ENCODE measurements around the gene TLE3. TPM values are rescaled to one million over a fixed set of nuclear protein-coding genes. Genes with fewer than 3 reads are reported as not detected.

Gene TLE3
- polyA plus RNA-seq, 1 donor: 32.5 TPM

- no peak for DNase-seq
Measured at GRCh38 chr15:70047386-70048197, 50.1 kb downstream of the TLE3 start.

- no peak for DNase-seq
Measured at GRCh38 chr15:70046679-70047369, 50.9 kb downstream of the TLE3 start.

GRCh38 chr15:70045045-70045444, 52.7 kb downstream of the TLE3 start:
- DNase-seq: no peak

GRCh38 chr15:70044168-70044567, 53.5 kb downstream of the TLE3 start:
- no peak for DNase-seq

- DNase-seq: no peak
Measured at GRCh38 chr15:70043590-70043989, 54.1 kb downstream of the TLE3 start.

- no peak for DNase-seq
Measured at GRCh38 chr15:70042553-70043214, 55.0 kb downstream of the TLE3 start.

- DNase-seq: no peak
Measured at GRCh38 chr15:70039917-70040316, 57.8 kb downstream of the TLE3 start.

- DNase-seq: no peak
Measured at GRCh38 chr15:70038730-70039392, 58.9 kb downstream of the TLE3 start.

GRCh38 chr15:70037292-70037640, 60.5 kb downstream of the TLE3 start:
- no peak for DNase-seq

- no peak for DNase-seq
Measured at GRCh38 chr15:70036585-70037291, 61.0 kb downstream of the TLE3 start.

GRCh38 chr15:70035719-70036077, 62.0 kb downstream of the TLE3 start:
- DNase-seq: no peak

- DNase-seq: no peak
Measured at GRCh38 chr15:70035051-70035718, 62.5 kb downstream of the TLE3 start.

- no peak for DNase-seq
Measured at GRCh38 chr15:70034596-70034995, 63.1 kb downstream of the TLE3 start.

GRCh38 chr15:70034141-70034540, 63.6 kb downstream of the TLE3 start:
- DNase-seq: no peak

- no peak for DNase-seq
Measured at GRCh38 chr15:70033529-70034140, 64.1 kb downstream of the TLE3 start.

GRCh38 chr15:70033109-70033508, 64.6 kb downstream of the TLE3 start:
- DNase-seq: no peak

GRCh38 chr15:70032509-70032908, 65.2 kb downstream of the TLE3 start:
- DNase-seq: no peak

- no peak for DNase-seq
Measured at GRCh38 chr15:70031713-70032112, 66.0 kb downstream of the TLE3 start.

GRCh38 chr15:70031261-70031660, 66.5 kb downstream of the TLE3 start:
- DNase-seq: no peak

- no peak for DNase-seq
Measured at GRCh38 chr15:70030851-70031250, 66.9 kb downstream of the TLE3 start.

GRCh38 chr15:70029297-70029701, 68.4 kb downstream of the TLE3 start:
- no peak for DNase-seq
